ENCODE data around the gene SEC14L3. TPM values are rescaled to one million over a fixed set of nuclear protein-coding genes. Genes with fewer than 3 reads are reported as not detected.

The SEC14L3 gene
- total and polyA plus RNA-seq, 2 of the 4 experiments (the other 2 are of a cell fraction): not detected

GRCh38 chr22:30416837-30417236 is 55.0 kb downstream of the SEC14L3 start:
- Histone ChIP-seq H3K56ac (ENCODE audit: extremely low read depth, insufficient read depth, low read length) (no peak overlapping the region), H3K27ac (ENCODE audit: insufficient read depth, low read length) (no peak overlapping the region), H2AK9ac (replicated peaks; ENCODE audit: low read depth, low read length, poor library complexity) (no peak overlapping the region), H4K20me1 (ENCODE audit: insufficient read depth, low read length) (no peaks in the 10 kb centered on the region), H3K27me3 (ENCODE audit: control insufficient read depth, insufficient read depth, low read length) (no peaks in the 10 kb centered on the region), H4K5ac (ENCODE audit: low read depth, low read length) (no peak overlapping the region), H2BK20ac (ENCODE audit: low read depth, low read length) (no peak overlapping the region), H3K79me1 (ENCODE audit: low read depth in 1 of 2, low read length in 2 of 2) (peaks cover 14 to 52% of the 10 kb centered on the region in 2 experiments), H2AK5ac (ENCODE audit: low read depth, low read length) (no peak overlapping the region), H3K4me2 (ENCODE audit: low read depth, low read length) (no peak overlapping the region), H2BK120ac (ENCODE audit: low read depth, low read length) (no peak overlapping the region), H3K23ac (ENCODE audit: low read depth, low read length) (no peak overlapping the region), H3K4me3 (ENCODE audit: insufficient read depth, low read depth, low read length) (no peak overlapping the region), H4K8ac (ENCODE audit: low read depth in 2 of 2, low read length in 2 of 2) (no peak overlapping the region), H2BK15ac (ENCODE audit: low read depth, low read length) (no peak overlapping the region), H4K91ac (ENCODE audit: insufficient read depth, low read depth, low read length) (no peak overlapping the region), H3K36me3 (ENCODE audit: control insufficient read depth, insufficient read depth, low read length) (peaks cover 41% of the 10 kb centered on the region), H3K9ac (ENCODE audit: low read depth, low read length) (no peak overlapping the region), H2AFZ (replicated peaks; ENCODE audit: low read length, poor library complexity) (no peak overlapping the region), H3K9me1 (ENCODE audit: insufficient read depth, low read length) (peaks cover 14% of the 10 kb centered on the region), H2BK5ac (ENCODE audit: low read depth, low read length, poor library complexity, severe bottlenecking) (peak overlapping the region; percentile 59), H3K18ac (ENCODE audit: low read depth, low read length) (no peak overlapping the region), H3K14ac (replicated peaks; ENCODE audit: low read depth, low read length) (no peak overlapping the region; the same call in 1 of the 2 replicates), H3K9me3 (ENCODE audit: control insufficient read depth, insufficient read depth, low read length) (no peaks in the 10 kb centered on the region), H3K4me1 (ENCODE audit: control insufficient read depth, insufficient read depth, low read length) (peaks cover 13% of the 10 kb centered on the region), H3K4ac (ENCODE audit: low read depth, low read length) (no peak overlapping the region)
- DNase-seq (no peak), ATAC-seq (ENCODE audit: low read depth) (no peak)
- intact Hi-C loops (cut with micrococcal nuclease): no loop called here
- WGBS, 2 experiments (ENCODE audit: extremely low coverage in 2 of 2, insufficient read length in 1 of 2): no CpG with 5 or more reads among the region's 1 CpG
- TF ChIP-seq MAZ (IDR thresholded peaks at IDR 0.05; ENCODE audit: borderline replicate concordance, low read depth, low read length) (no peak), MAFK (IDR thresholded peaks at IDR 0.05; ENCODE audit: low read depth, low read length) (peak; percentile 91)
- ChIA-PET POLR2A (ENCODE audit: unreplicated experiment) (no interaction called here), CTCF (no interaction called here)
- dilution Hi-C loops (cut with HindIII; ENCODE audit: low sequenced_read_pairs, unreplicated experiment): no loop called here
- BruUV-seq (replicated peaks): no TSS peak
- in situ Hi-C loops (cut with MboI; ENCODE audit: low sequenced_read_pairs): no loop called here
